Right atrium auricular region (tissue), 2 donors: ENCODE data around the gene SLC8A1. TPM values are rescaled to one million over a fixed set of nuclear protein-coding genes. Genes with fewer than 3 reads are reported as not detected.

Experiments used
- DNase-seq: peaks from one replicate; pipeline ENCODE4 v3.0.0-alpha.2; 2019; ENCODE audit warnings: low spot score
- H3K27ac ChIP-seq, 2 donors: fragments of 200-600 bp; sonication (generic); 1 replicate in 1 of 2; 2 replicates in 1 of 2; pipeline ENCODE4 v1.5.1; 2016 to 2019
- H3K27me3 ChIP-seq, 2 donors: fragments of 200-600 bp; sonication (generic); one replicate each; pipeline versions ENCODE4 v1.5.1 to v1.6.0; 2017 to 2019
- H3K36me3 ChIP-seq: fragments of 200-600 bp; sonication (generic); one replicate; pipeline ENCODE4 v1.5.1; 2016
- H3K4me1 ChIP-seq, 2 donors: fragments of 200-600 bp; sonication (generic); one replicate each; pipeline versions ENCODE4 v1.5.1 to v1.6.0; 2017 to 2019
- H3K4me3 ChIP-seq, 2 donors: fragments of 200-600 bp; sonication (generic); 1 replicate in 1 of 2; 2 replicates in 1 of 2; pipeline ENCODE4 v1.5.1; 2017 to 2019; ENCODE audit warnings: mild to moderate bottlenecking in 1 of 2, moderate library complexity in 1 of 2
- H3K9me3 ChIP-seq, 2 donors: fragments of 200-600 bp; sonication (generic); one replicate each; pipeline ENCODE4 v1.5.1; 2019
- total RNA-seq, 2 donors: library from RNA; depleted of rRNA; stranded (reverse); fragments of >200 nt; gene quantifications; one replicate each; pipeline ENCODE4 v1.1.0, GENCODE V29; 2016
- TF ChIP-seq, protein P1 (sequence below), 2 donors: fragments of 200-600 bp; sonication (generic); IDR thresholded peaks; one replicate each; pipeline ENCODE4 v1.5.1; 2019; ENCODE audit warnings: antibody characterized with exemption in 2 of 2

Gene SLC8A1
- total RNA-seq, 2 donors from 2014 or later: 493 to 738 TPM

DNA sequence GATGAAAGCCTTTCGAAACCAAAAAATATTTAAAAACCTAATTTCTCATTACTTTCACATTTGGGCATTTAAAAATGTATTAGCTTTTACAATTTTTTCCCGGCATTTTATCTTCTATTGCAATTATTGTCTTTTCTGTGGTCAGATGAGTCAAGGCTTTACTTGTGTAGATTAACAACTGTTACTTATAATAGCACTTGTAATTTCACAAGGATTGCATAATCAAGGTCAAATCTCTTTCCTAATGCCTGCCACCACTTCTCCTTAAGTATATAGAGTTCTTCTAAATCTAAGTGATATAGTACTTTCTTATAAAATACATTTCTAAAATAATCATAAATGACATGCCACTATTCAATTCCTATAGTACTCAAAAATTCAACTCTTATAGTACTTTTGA is 67.2 kb downstream of the SLC8A1 start:
- Histone ChIP-seq H3K9me3 (no peaks in the 10 kb centered on the region), H3K27ac (no peak overlapping the region), H3K4me1 (no peaks in the 10 kb centered on the region), H3K4me3 (no peak overlapping the region), H3K27me3 (no peaks in the 10 kb centered on the region), H3K36me3 (no peaks in the 10 kb centered on the region)
- TF ChIP-seq, protein P1, sequence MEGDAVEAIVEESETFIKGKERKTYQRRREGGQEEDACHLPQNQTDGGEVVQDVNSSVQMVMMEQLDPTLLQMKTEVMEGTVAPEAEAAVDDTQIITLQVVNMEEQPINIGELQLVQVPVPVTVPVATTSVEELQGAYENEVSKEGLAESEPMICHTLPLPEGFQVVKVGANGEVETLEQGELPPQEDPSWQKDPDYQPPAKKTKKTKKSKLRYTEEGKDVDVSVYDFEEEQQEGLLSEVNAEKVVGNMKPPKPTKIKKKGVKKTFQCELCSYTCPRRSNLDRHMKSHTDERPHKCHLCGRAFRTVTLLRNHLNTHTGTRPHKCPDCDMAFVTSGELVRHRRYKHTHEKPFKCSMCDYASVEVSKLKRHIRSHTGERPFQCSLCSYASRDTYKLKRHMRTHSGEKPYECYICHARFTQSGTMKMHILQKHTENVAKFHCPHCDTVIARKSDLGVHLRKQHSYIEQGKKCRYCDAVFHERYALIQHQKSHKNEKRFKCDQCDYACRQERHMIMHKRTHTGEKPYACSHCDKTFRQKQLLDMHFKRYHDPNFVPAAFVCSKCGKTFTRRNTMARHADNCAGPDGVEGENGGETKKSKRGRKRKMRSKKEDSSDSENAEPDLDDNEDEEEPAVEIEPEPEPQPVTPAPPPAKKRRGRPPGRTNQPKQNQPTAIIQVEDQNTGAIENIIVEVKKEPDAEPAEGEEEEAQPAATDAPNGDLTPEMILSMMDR (IDR thresholded peaks at IDR 0.05): no peak
- no peak for DNase-seq

DNA sequence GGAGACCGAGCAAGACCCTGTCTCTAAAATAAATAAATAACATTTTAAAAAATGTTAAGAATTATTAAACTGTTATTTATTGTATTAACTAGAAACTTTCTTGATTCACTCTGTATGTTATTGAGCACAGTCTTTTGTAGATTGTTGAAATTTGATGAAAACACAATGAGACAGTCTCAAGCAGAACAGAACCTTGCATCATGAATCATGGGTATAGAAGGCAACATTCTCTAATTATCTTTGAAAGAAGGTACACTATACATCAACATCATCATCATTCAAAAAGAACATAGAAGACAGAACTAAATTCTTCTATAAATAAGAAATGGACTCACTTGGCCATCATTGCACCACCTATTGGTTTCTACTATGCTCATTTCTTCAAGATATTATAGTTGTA is 67.7 kb downstream of the SLC8A1 start:
- Histone ChIP-seq H3K27ac (no peak overlapping the region), H3K4me3 (no peak overlapping the region), H3K36me3 (no peaks in the 10 kb centered on the region), H3K4me1 (no peaks in the 10 kb centered on the region), H3K9me3 (no peaks in the 10 kb centered on the region), H3K27me3 (no peaks in the 10 kb centered on the region)
- TF ChIP-seq, protein P1 (IDR thresholded peaks at IDR 0.05): no peak
- no peak for DNase-seq

GRCh38 chr2:40380721-40381120 is 71.2 kb downstream of the SLC8A1 start:
- Histone ChIP-seq H3K4me3 (no peak overlapping the region), H3K27me3 (no peaks in the 10 kb centered on the region), H3K36me3 (no peaks in the 10 kb centered on the region), H3K4me1 (no peaks in the 10 kb centered on the region), H3K27ac (no peak overlapping the region), H3K9me3 (no peaks in the 10 kb centered on the region)
- TF ChIP-seq, protein P1 (IDR thresholded peaks at IDR 0.05): no peak
- DNase-seq: no peak

DNA sequence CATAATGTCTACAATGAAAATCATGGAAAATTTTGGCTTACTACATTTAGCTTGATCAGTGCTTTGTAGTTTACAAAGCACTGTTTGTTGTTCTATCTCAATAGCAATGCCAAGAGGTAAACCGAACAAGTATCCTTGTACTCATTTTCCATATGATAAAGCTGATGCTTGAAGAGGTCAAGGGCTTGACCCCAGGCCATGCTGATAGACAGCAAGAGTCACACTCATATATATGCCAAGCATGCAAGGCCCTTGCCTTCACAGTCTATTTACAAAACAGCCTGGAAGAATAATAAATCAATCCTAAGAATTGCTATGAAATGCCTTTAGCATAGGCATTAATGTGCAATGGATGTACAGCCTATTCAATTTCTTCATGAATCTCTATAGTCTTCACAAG is 71.8 kb downstream of the SLC8A1 start:
- no peak overlapping the region for H3K4me3 ChIP-seq
- H3K4me1 ChIP-seq: no peaks in the 10 kb centered on the region
- H3K27me3 ChIP-seq: no peaks in the 10 kb centered on the region
- H3K9me3 ChIP-seq: no peaks in the 10 kb centered on the region
- H3K27ac ChIP-seq: no peak overlapping the region
- TF ChIP-seq, protein P1 (IDR thresholded peaks at IDR 0.05): no peak
- no peaks in the 10 kb centered on the region for H3K36me3 ChIP-seq
- DNase-seq: no peak

DNA sequence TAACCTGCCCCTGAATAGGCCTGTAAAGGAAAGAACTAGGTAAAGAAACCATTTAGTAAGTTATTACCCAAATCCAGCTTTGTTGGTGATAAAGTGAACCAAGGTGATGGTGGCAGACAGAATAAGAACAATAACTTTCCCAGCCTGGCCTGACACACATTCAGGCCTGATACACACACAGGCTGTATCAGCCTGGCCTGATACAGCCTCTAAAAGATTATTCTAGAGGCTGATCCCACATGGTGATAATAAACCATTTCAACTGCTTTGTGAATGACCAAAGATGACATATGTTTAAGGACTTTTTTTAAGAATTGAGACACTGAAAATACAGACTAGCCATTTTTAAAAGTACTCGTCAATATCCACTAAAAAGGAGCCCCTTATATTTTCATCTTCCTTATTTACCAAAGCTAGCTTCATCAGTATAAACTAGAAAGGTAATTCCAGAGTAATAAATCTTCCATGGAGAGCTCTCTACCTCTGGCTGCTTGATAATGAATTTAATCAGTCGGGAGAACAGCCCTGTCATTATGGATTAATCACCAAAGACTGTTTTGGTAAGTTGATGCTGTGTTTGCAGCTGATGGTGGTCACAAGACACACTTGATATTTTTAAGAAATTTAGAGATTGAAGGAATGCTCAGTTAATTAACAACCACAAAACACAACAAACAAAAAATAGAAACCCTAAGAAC is 77.2 kb downstream of the SLC8A1 start:
- no peak overlapping the region for H3K4me3 ChIP-seq
- DNase-seq: no peak
- TF ChIP-seq, protein P1 (IDR thresholded peaks at IDR 0.05): no peak
- peaks cover 0 to 43% of the 10 kb centered on the region in 2 donors for H3K4me1 ChIP-seq
- no peaks in the 10 kb centered on the region for H3K36me3 ChIP-seq
- H3K27ac ChIP-seq: no peak overlapping the region
- no peaks in the 10 kb centered on the region for H3K9me3 ChIP-seq
- no peaks in the 10 kb centered on the region for H3K27me3 ChIP-seq

DNA sequence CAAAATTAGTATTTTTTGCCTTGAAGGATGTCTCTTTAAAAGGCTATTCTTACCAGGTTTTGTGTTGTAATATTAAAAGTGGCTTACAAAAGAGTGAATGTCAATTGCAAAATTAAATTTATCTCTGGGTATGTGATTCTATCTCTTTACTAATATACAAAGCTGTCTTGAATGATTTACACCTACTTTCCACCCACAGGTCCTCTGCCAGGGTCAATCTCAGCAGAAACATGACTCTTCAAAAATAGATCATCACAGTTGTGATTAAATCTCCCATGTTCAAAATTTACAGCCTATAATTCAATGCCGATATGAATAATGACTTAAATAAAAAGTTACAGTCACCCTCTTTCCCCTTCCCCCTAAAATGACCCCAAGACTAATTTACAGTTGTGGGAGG is 78.8 kb downstream of the SLC8A1 start:
- Histone ChIP-seq H3K9me3 (no peaks in the 10 kb centered on the region), H3K36me3 (no peaks in the 10 kb centered on the region), H3K4me1 (peaks cover 0 to 48% of the 10 kb centered on the region in 2 donors), H3K27ac (peak overlapping the region in 1 of 2 donors; percentile 20), H3K4me3 (no peak overlapping the region), H3K27me3 (no peaks in the 10 kb centered on the region)
- DNase-seq: no peak
- TF ChIP-seq, protein P1 (IDR thresholded peaks at IDR 0.05): no peak
